HEK293 (cell line): Measurements from ENCODE around the gene MADCAM1.

Experiments
- CTCF ChIA-PET: fragments of 350-600 bp; formaldehyde crosslinking; extraction: SDS; loops from one replicate; lab custom pipeline; 2021; ENCODE audit warnings: antibody characterized with exemption; lab: Yijun Ruan, JAX
- POLR2A ChIA-PET: fragments of 300-600 bp; formaldehyde crosslinking; extraction: SDS; loops from one replicate; lab custom pipeline; 2020; ENCODE audit warnings: antibody characterized with exemption, inconsistent platforms; lab: Yijun Ruan, JAX
- H3K27ac ChIP-seq: fragments of 200-500 bp; sonication (Bioruptor generic); 2 replicates; pipeline ENCODE4 v1.5.1; 2014; ENCODE audit warnings: low read depth, low read length, control low read depth, inconsistent platforms; ENCODE audit errors: extremely low read depth
- H3K36me3 ChIP-seq, 2 experiments: fragments of 200-500 bp in 1 of 2; sonication (Bioruptor generic) in 1 of 2; 1 replicate in 1 of 2; 2 replicates in 1 of 2; pipeline ENCODE4 v1.5.1; 2014 to 2017; ENCODE audit warnings: inconsistent platforms in 2 of 2, low read length in 2 of 2; ENCODE audit not compliant: control insufficient read depth in 2 of 2, insufficient read depth in 1 of 2
- H3K4me1 ChIP-seq: fragments of 200-500 bp; sonication (Bioruptor generic); 2 replicates; pipeline ENCODE4 v1.5.1; 2014; ENCODE audit warnings: mild to moderate bottlenecking, low read length, inconsistent platforms; ENCODE audit not compliant: control insufficient read depth, insufficient read depth
- H3K4me3 ChIP-seq: 2 replicates; pipeline ENCODE4 v1.5.1; 2011; ENCODE audit warnings: low read depth, mild to moderate bottlenecking, control low read depth, low read length, moderate library complexity
- H3K9me3 ChIP-seq: fragments of 200-500 bp; sonication (Bioruptor generic); 2 replicates; pipeline ENCODE4 v1.5.1; 2014; ENCODE audit warnings: low read depth, low read length, inconsistent platforms; ENCODE audit not compliant: control insufficient read depth, insufficient read depth
- ELK4 ChIP-seq: IDR thresholded peaks from 2 replicates; pipeline ENCODE4 v1.6.1; 2011; ENCODE audit warnings: mild to moderate bottlenecking, low read depth, low read length, borderline replicate concordance
- SALL2 ChIP-seq: fragments of 450-650 bp; formaldehyde crosslinking; IDR thresholded peaks from 2 replicates; pipeline ENCODE4 v1.5.0; 2017; ENCODE audit warnings: missing biosample characterization, mild to moderate bottlenecking, missing genetic modification characterization, borderline replicate concordance
- ZBTB49 ChIP-seq: fragments of 450-650 bp; formaldehyde crosslinking; IDR thresholded peaks from 2 replicates; pipeline ENCODE4 v1.5.1; 2016; ENCODE audit warnings: missing biosample characterization, missing genetic modification characterization, low read depth
- ZFHX2 ChIP-seq: fragments of 450-650 bp; formaldehyde crosslinking; conservative IDR thresholded peaks from 2 replicates; pipeline ENCODE4 v1.5.1; 2016; ENCODE audit warnings: missing biosample characterization, missing genetic modification characterization
- ZNF132 ChIP-seq: fragments of 450-650 bp; formaldehyde crosslinking; IDR thresholded peaks from 2 replicates; pipeline ENCODE4 v1.5.1; 2017; ENCODE audit warnings: missing biosample characterization, missing genetic modification characterization, borderline replicate concordance
- ZNF148 ChIP-seq: fragments of 450-650 bp; formaldehyde crosslinking; IDR thresholded peaks from 2 replicates; pipeline ENCODE4 v1.5.0; 2017; ENCODE audit warnings: missing biosample characterization, missing genetic modification characterization, borderline replicate concordance
- ZNF169 ChIP-seq: fragments of 450-650 bp; formaldehyde crosslinking; IDR thresholded peaks from 2 replicates; pipeline ENCODE4 v1.5.1; 2016; ENCODE audit warnings: missing biosample characterization, missing genetic modification characterization
- ZNF221 ChIP-seq: fragments of 450-650 bp; formaldehyde crosslinking; IDR thresholded peaks from 2 replicates; pipeline ENCODE4 v1.5.1; 2017; ENCODE audit warnings: missing biosample characterization, missing genetic modification characterization, borderline replicate concordance
- ZNF324 ChIP-seq: fragments of 450-650 bp; formaldehyde crosslinking; IDR thresholded peaks from 2 replicates; pipeline ENCODE4 v1.5.1; 2016; ENCODE audit warnings: missing biosample characterization, missing genetic modification characterization
- ZNF341 ChIP-seq: fragments of 450-650 bp; formaldehyde crosslinking; IDR thresholded peaks from 2 replicates; pipeline ENCODE4; 2016; ENCODE audit warnings: low read depth, missing biosample characterization, missing genetic modification characterization
- ZNF433 ChIP-seq: fragments of 450-650 bp; formaldehyde crosslinking; IDR thresholded peaks from 2 replicates; pipeline ENCODE4 v1.5.1; 2016; ENCODE audit warnings: missing biosample characterization, missing genetic modification characterization, low read depth
- ZNF510 ChIP-seq: fragments of 450-650 bp; formaldehyde crosslinking; IDR thresholded peaks from 2 replicates; pipeline ENCODE4 v1.5.1; 2018; ENCODE audit warnings: mild to moderate bottlenecking, missing genetic modification characterization, missing biosample characterization; ENCODE audit not compliant: insufficient replicate concordance
- ZNF513 ChIP-seq: fragments of 450-650 bp; IDR thresholded peaks from 2 replicates; pipeline ENCODE4 v1.5.1; 2018; ENCODE audit warnings: missing biosample characterization, missing genetic modification characterization
- ZNF558 ChIP-seq: fragments of 450-650 bp; formaldehyde crosslinking; IDR thresholded peaks from 2 replicates; pipeline ENCODE4 v1.5.1; 2016; ENCODE audit warnings: missing biosample characterization, missing genetic modification characterization
- ZNF560 ChIP-seq: fragments of 450-650 bp; formaldehyde crosslinking; IDR thresholded peaks from 2 replicates; pipeline ENCODE4 v1.5.1; 2017; ENCODE audit warnings: missing biosample characterization, missing genetic modification characterization, borderline replicate concordance
- ZNF561 ChIP-seq: fragments of 450-650 bp; IDR thresholded peaks from 2 replicates; pipeline ENCODE4 v1.5.1; 2018; ENCODE audit warnings: missing biosample characterization, missing genetic modification characterization, borderline replicate concordance
- ZNF580 ChIP-seq: fragments of 450-650 bp; formaldehyde crosslinking; IDR thresholded peaks from 2 replicates; pipeline ENCODE4 v1.5.1; 2016; ENCODE audit warnings: missing biosample characterization, missing genetic modification characterization
- ZNF600 ChIP-seq: fragments of 450-650 bp; formaldehyde crosslinking; IDR thresholded peaks from 2 replicates; pipeline ENCODE4 v1.5.1; 2016; ENCODE audit warnings: missing biosample characterization, missing genetic modification characterization
- ZNF692 ChIP-seq: fragments of 450-650 bp; formaldehyde crosslinking; IDR thresholded peaks from 2 replicates; pipeline ENCODE4 v1.5.1; 2016; ENCODE audit warnings: missing biosample characterization, missing genetic modification characterization
- ZNF843 ChIP-seq: fragments of 450-650 bp; formaldehyde crosslinking; IDR thresholded peaks from 2 replicates; pipeline ENCODE4 v1.5.1; 2016; ENCODE audit warnings: missing biosample characterization, missing genetic modification characterization

Gene MADCAM1

GRCh38 chr19:507286-508203, 11.3 kb downstream of the MADCAM1 start, which contains the start of gene TPGS1 (continued):
- TF ChIP-seq ELK4: no peak
- no peak for TF ChIP-seq ZNF324 (tag by site-specific recombination)
- no peak for TF ChIP-seq ZFHX2 (tag by site-specific recombination)

- H3K4me3 ChIP-seq: peak overlapping the region; percentile 72
- TF ChIP-seq ZNF561 (tag by site-specific recombination) (no peak), ZNF843 (tag by site-specific recombination) (no peak), ZNF580 (tag by site-specific recombination) (no peak), ZNF221 (tag by site-specific recombination) (no peak), ZNF169 (no peak), ZNF341 (tag by site-specific recombination) (peak; percentile 87), ZBTB49 (tag by site-specific recombination) (no peak), ZNF433 (tag by site-specific recombination) (no peak), ZNF513 (tag by site-specific recombination) (no peak), ZNF558 (tag by site-specific recombination) (no peak), SALL2 (tag by site-specific recombination) (no peak), ZNF510 (no peak), ZNF132 (tag by site-specific recombination) (no peak), ZNF560 (no peak), ZNF692 (no peak), ZNF600 (tag by site-specific recombination) (peak; percentile 50; the same call in 1 of the 2 replicates), ZNF148 (no peak)
- H3K9me3 ChIP-seq: no peaks in the 10 kb centered on the region
- peak overlapping the region; percentile 93; the same call in 1 of the 2 replicates for H3K27ac ChIP-seq
- peaks cover 0 to 6% of the 10 kb centered on the region in 2 experiments; a peak in 1 of 3 replicates for H3K36me3 ChIP-seq
- POLR2A ChIA-PET: interaction anchor here (0.6 kb wide), 2 partner anchors 16 to 18 kb away, joined by 3 to 4 read pairs; no protein-coding TSS in a partner anchor
- CTCF ChIA-PET: interaction anchor here (2.9 kb wide), 1 partner anchor 22 kb away, joined by 49 read pairs; the partner anchor contains the start of gene CDC34
- H3K4me1 ChIP-seq: peaks cover 7% of the 10 kb centered on the region; the same call in 1 of the 2 replicates
Observed at GRCh38 chr19:508204-509150, 12.2 kb downstream of the MADCAM1 start.
